GM12864 (cell line): ENCODE data around the gene ST8SIA6.
A peak's percentile ranks its signal among the peaks of the same experiment; 100 is the strongest.

Experiments
- DNase-seq: peaks from one replicate; pipeline ENCODE4 v3.0.0-alpha.2; 2011; ENCODE audit warnings: low read depth
- H3K4me3 ChIP-seq: 2 replicates; pipeline ENCODE4 v1.5.1; 2011; ENCODE audit warnings: mild to moderate bottlenecking, low read depth, low read length, control low read depth
- CTCF ChIP-seq: IDR thresholded peaks from 2 replicates; pipeline ENCODE4 v1.5.1; 2011; ENCODE audit warnings: low read depth, mild to moderate bottlenecking, moderate library complexity, low read length, control low read depth, inconsistent platforms; ENCODE audit errors: missing control alignments

The ST8SIA6 gene

DNA sequence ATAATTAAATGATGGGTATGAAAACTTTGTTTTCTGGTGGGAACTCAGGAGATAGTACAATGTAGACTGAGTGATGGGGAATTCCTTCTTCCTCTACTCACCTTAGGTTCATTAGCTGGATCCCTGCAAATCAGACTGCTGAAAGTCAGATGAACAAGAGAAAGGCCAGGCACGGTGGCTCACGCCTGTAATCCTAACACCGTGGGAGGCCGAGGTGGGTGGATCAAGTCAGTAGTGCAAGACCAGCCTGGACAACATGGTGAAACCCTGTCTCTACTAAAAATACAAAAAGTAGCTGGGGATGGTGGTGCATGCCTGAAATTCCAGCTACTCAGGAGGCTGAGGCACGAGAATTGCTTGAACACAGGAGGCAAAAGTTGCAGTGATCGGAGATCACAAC, 28.7 kb upstream of the ST8SIA6 start:
- no peak for TF ChIP-seq CTCF
- no peak overlapping the region for H3K4me3 ChIP-seq
- no peak for DNase-seq

- H3K4me3 ChIP-seq = no peak overlapping the region
- TF ChIP-seq CTCF = no peak
- no peak for DNase-seq
Measured at GRCh38 chr10:17479822-17480221, 25.4 kb upstream of the ST8SIA6 start.

GRCh38 chr10:17479015-17479615, 24.7 kb upstream of the ST8SIA6 start:
- TF ChIP-seq CTCF = no peak
- no peak for DNase-seq
- no peak overlapping the region for H3K4me3 ChIP-seq

DNA sequence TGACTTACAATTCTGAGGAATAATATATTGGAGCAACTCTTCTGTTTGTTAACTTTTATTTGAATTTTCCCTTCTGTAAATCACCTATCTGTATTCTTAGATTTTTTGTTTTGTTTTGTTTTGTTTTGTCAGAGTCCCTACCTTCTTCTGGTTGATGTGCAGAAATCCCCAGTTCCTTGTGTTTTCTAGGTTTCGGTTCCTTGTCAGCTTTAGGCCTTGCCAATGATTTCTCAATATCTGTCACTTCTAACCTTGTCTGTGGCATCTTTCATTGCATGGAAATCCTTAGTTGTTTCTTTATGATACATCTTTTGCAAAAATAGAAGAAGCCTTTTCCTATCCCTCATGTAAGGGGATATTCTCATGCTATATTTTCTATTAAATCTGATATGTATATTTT, 21.7 kb upstream of the ST8SIA6 start:
- no peak overlapping the region for H3K4me3 ChIP-seq
- TF ChIP-seq CTCF = no peak
- peak; percentile 10 for DNase-seq

GRCh38 chr10:17475661-17476060, 21.3 kb upstream of the ST8SIA6 start:
- DNase-seq = no peak
- no peak for TF ChIP-seq CTCF
- no peak overlapping the region for H3K4me3 ChIP-seq

GRCh38 chr10:17474595-17475323, 20.4 kb upstream of the ST8SIA6 start:
- H3K4me3 ChIP-seq = no peak overlapping the region
- no peak for TF ChIP-seq CTCF
- DNase-seq = no peak
